ENCODE data around the gene NLRP14. TPM values are rescaled to one million over a fixed set of nuclear protein-coding genes. Genes with fewer than 3 reads are reported as not detected.

The NLRP14 gene
- total RNA-seq, 4 donors from 2014 or later: 0.41 to 0.48 TPM; not detected in 2

- intact Hi-C loops (cut with DNase I; ENCODE audit: low total_unique reads): no loop called here
- DNase-seq: no peak
Observed at GRCh38 chr11:6991227-6991626, 29.1 kb upstream of the NLRP14 start.

GRCh38 chr11:6992026-6992425, 28.3 kb upstream of the NLRP14 start:
- 64 to 76% methylated on average over 2 of the region's 2 CpGs for WGBS, 2 donors (ENCODE audit: low coverage in 1 of 2)

More at GRCh38 chr11:6991227-6991626, 29.1 kb upstream of the NLRP14 start:
- in situ Hi-C loops (cut with MboI; ENCODE audit: low pct_ligation_motif_present in 1 of 4, low pct_unique_long_range_greater_than_20kb in 1 of 4, low sequenced_read_pairs in 3 of 4): no loop called here
- TF ChIP-seq CTCF (IDR thresholded peaks at IDR 0.05) (no peak), POLR2A (IDR thresholded peaks at IDR 0.05) (no peak), POLR2AphosphoS5 (IDR thresholded peaks at IDR 0.05) (no peak), EP300 (IDR thresholded peaks at IDR 0.05; ENCODE audit: low read depth) (no peak)
- peak overlapping the region in 1 of 4 donors; percentile 66 for H3K27ac ChIP-seq
- no peaks in the 10 kb centered on the region for H3K27me3 ChIP-seq
- no peak overlapping the region for H3K4me3 ChIP-seq
- H3K36me3 ChIP-seq: no peaks in the 10 kb centered on the region
- no peaks in the 10 kb centered on the region for H3K9me3 ChIP-seq
- 85 to 91% methylated on average over 5 to 6 of the region's 6 CpGs for WGBS, 2 donors (ENCODE audit: low coverage in 1 of 2)
- H3K4me1 ChIP-seq: no peaks in the 10 kb centered on the region

GRCh38 chr11:6992457-6993417, 27.5 kb upstream of the NLRP14 start:
- no peak for DNase-seq
- no peaks in the 10 kb centered on the region for H3K36me3 ChIP-seq
- no peaks in the 10 kb centered on the region for H3K4me1 ChIP-seq
- in situ Hi-C loops (cut with MboI; ENCODE audit: low pct_ligation_motif_present in 1 of 4, low pct_unique_long_range_greater_than_20kb in 1 of 4, low sequenced_read_pairs in 3 of 4) (no loop called here), intact Hi-C loops (cut with DNase I; ENCODE audit: low total_unique reads) (no loop called here)
- TF ChIP-seq CTCF (IDR thresholded peaks at IDR 0.05): no peak
- TF ChIP-seq EP300 (IDR thresholded peaks at IDR 0.05; ENCODE audit: low read depth): peak; percentile 47
- peak; percentile 9 to 66 (median 55) for TF ChIP-seq POLR2AphosphoS5 (IDR thresholded peaks at IDR 0.05)
- TF ChIP-seq POLR2A (IDR thresholded peaks at IDR 0.05): no peak
- H3K27ac ChIP-seq: peak overlapping the region; percentile 27 to 68 (median 50)
- no peaks in the 10 kb centered on the region for H3K9me3 ChIP-seq
- no peak overlapping the region for H3K4me3 ChIP-seq
- WGBS, 2 donors (ENCODE audit: low coverage in 1 of 2): 26 to 42% methylated on average over 9 to 11 of the region's 11 CpGs
- H3K27me3 ChIP-seq: no peaks in the 10 kb centered on the region

More at GRCh38 chr11:6992026-6992425, 28.3 kb upstream of the NLRP14 start:
- no peaks in the 10 kb centered on the region for H3K36me3 ChIP-seq
- no peaks in the 10 kb centered on the region for H3K27me3 ChIP-seq
- no peaks in the 10 kb centered on the region for H3K9me3 ChIP-seq
- no peak overlapping the region for H3K4me3 ChIP-seq
- TF ChIP-seq EP300 (IDR thresholded peaks at IDR 0.05; ENCODE audit: low read depth): no peak
- TF ChIP-seq POLR2AphosphoS5 (IDR thresholded peaks at IDR 0.05): no peak
- no peak for TF ChIP-seq CTCF (IDR thresholded peaks at IDR 0.05)
- no peak for TF ChIP-seq POLR2A (IDR thresholded peaks at IDR 0.05)
- H3K4me1 ChIP-seq: no peaks in the 10 kb centered on the region
- in situ Hi-C loops (cut with MboI; ENCODE audit: low pct_ligation_motif_present in 1 of 4, low pct_unique_long_range_greater_than_20kb in 1 of 4, low sequenced_read_pairs in 3 of 4) (no loop called here), intact Hi-C loops (cut with DNase I; ENCODE audit: low total_unique reads) (no loop called here)
- H3K27ac ChIP-seq: peak overlapping the region; percentile 27 to 66 (median 50)
- DNase-seq: no peak

- no peak for TF ChIP-seq POLR2A (IDR thresholded peaks at IDR 0.05)
- no peak for TF ChIP-seq CTCF (IDR thresholded peaks at IDR 0.05)
- no peak for TF ChIP-seq POLR2AphosphoS5 (IDR thresholded peaks at IDR 0.05)
- TF ChIP-seq EP300 (IDR thresholded peaks at IDR 0.05; ENCODE audit: low read depth): no peak
- Histone ChIP-seq H3K36me3 (peaks cover 0 to 8% (median 0%) of the 10 kb centered on the region in 4 donors), H3K4me1 (no peaks in the 10 kb centered on the region), H3K9me3 (no peaks in the 10 kb centered on the region), H3K27me3 (no peaks in the 10 kb centered on the region), H3K27ac (no peak overlapping the region), H3K4me3 (no peak overlapping the region)
- intact Hi-C loops (cut with DNase I; ENCODE audit: low total_unique reads) (no loop called here), in situ Hi-C loops (cut with MboI; ENCODE audit: low pct_ligation_motif_present in 1 of 4, low pct_unique_long_range_greater_than_20kb in 1 of 4, low sequenced_read_pairs in 3 of 4) (no loop called here)
- no peak for DNase-seq
Observed at GRCh38 chr11:6995703-6996102, 24.6 kb upstream of the NLRP14 start.

All from transverse colon (tissue), 4 donors.